ENCODE results near the gene LPIN1.
"Not testable (repeated sequence)": the region's sequence is repeated elsewhere in the genome, so short reads cannot be mapped to it uniquely, and the experiment has no call there.

Gene LPIN1

GRCh38 chr2:11716689-11717321 is 29.6 kb upstream of the LPIN1 start:
- no peak for DNase-seq (ENCODE audit: low spot score)

GRCh38 chr2:11717623-11718022 is 28.8 kb upstream of the LPIN1 start:
- no peak for DNase-seq (ENCODE audit: low spot score)

- DNase-seq (ENCODE audit: low spot score), result no peak
Observed at GRCh38 chr2:11718606-11719005, 27.8 kb upstream of the LPIN1 start.

GRCh38 chr2:11719230-11719977 is 27.0 kb upstream of the LPIN1 start:
- DNase-seq (ENCODE audit: low spot score), result no peak

GRCh38 chr2:11720752-11721151 is 25.7 kb upstream of the LPIN1 start:
- no peak for DNase-seq (ENCODE audit: low spot score)

- no peak for DNase-seq (ENCODE audit: low spot score)
Observed at GRCh38 chr2:11722292-11723060, 24.0 kb upstream of the LPIN1 start.

- no peak for DNase-seq (ENCODE audit: low spot score)
Observed at GRCh38 chr2:11723061-11723371, 23.4 kb upstream of the LPIN1 start.

GRCh38 chr2:11724151-11724550 is 22.3 kb upstream of the LPIN1 start:
- DNase-seq (ENCODE audit: low spot score), result no peak

GRCh38 chr2:11726384-11726783 is 20.0 kb upstream of the LPIN1 start:
- no peak for DNase-seq (ENCODE audit: low spot score)

- DNase-seq (ENCODE audit: low spot score), result no peak
Observed at GRCh38 chr2:11729362-11730212, 16.8 kb upstream of the LPIN1 start.

GRCh38 chr2:11731214-11731984 is 15.0 kb upstream of the LPIN1 start:
- DNase-seq (ENCODE audit: low spot score), result not testable (repeated sequence)

- no peak for DNase-seq (ENCODE audit: low spot score)
Observed at GRCh38 chr2:11732587-11732986, 13.8 kb upstream of the LPIN1 start.

- DNase-seq (ENCODE audit: low spot score), result not testable (repeated sequence)
Observed at GRCh38 chr2:11737852-11738251, 8.6 kb upstream of the LPIN1 start.

- DNase-seq (ENCODE audit: low spot score), result no peak
Observed at GRCh38 chr2:11738589-11739436, 7.6 kb upstream of the LPIN1 start.

- DNase-seq (ENCODE audit: low spot score), result no peak
Observed at GRCh38 chr2:11740723-11741122, 5.7 kb upstream of the LPIN1 start.

GRCh38 chr2:11742317-11742701 is 4.1 kb upstream of the LPIN1 start:
- no peak for DNase-seq (ENCODE audit: low spot score)

- DNase-seq (ENCODE audit: low spot score), result no peak
Observed at GRCh38 chr2:11742702-11743357, 3.6 kb upstream of the LPIN1 start.

GRCh38 chr2:11743366-11743765 is 3.1 kb upstream of the LPIN1 start:
- no peak for DNase-seq (ENCODE audit: low spot score)

- DNase-seq (ENCODE audit: low spot score), result peak; percentile 68
Observed at GRCh38 chr2:11743846-11744553, 2.4 kb upstream of the LPIN1 start.
